CD4-positive, alpha-beta T cell treated with Interferon gamma for 1 hour (primary cell): ENCODE measurements around the gene MAST4.

Experiments
- DNase-seq: peaks from one replicate; pipeline ENCODE4 v3.0.0-alpha.2; 2020

Gene MAST4

DNA sequence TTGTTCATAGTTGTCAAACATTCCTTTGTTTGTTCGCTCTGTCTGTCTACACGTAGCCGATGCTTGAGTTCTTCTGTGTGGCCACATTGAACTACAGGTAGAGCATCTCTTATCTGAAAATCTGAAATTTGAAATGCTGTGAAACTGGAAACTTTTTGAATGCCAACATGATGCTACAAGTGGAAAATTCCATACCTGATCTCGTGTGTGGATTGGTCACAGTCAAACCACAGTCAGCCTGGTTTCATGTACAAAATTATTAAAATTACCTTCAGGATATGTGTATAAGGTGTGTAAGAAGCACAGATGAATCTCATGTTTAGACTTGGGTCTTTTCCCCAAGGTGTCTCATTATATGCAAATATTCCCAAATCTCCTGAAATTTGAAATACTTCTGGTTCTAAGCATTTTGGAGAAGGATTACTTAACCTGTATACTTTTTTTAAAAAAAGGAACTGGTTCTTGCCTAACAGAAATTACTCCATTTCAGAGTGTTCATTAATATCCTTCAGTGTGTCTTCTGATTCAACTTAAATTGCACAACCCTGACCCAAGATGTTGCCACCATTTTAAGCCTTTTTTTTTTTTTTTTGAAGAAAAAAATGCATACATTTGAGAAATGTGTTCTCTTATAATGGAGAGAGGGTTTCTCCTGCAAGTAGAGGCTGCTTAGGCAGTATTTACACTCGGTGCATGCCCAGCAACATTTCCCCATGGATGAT, 254.3 kb downstream of the MAST4 start:
- DNase-seq, result no peak

DNA sequence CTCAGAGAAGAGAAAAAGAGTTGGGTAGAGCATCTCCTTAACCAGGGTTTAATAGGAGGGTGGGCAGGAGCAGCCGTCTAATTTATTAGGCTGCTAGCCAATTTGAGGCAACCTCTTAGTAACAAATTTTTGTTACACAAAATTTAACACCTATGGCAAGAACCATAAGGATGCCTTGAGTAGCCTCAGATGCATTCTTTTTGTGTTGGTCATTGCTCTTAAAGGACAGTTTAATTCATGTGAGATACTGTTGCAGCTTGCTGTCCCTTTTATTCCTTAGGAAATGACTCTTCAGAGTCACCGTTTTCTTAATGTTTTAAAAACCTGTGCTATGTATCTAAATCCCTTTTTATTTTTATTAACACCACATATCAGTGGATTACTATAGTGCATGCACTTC, 255.1 kb downstream of the MAST4 start:
- no peak for DNase-seq

DNA sequence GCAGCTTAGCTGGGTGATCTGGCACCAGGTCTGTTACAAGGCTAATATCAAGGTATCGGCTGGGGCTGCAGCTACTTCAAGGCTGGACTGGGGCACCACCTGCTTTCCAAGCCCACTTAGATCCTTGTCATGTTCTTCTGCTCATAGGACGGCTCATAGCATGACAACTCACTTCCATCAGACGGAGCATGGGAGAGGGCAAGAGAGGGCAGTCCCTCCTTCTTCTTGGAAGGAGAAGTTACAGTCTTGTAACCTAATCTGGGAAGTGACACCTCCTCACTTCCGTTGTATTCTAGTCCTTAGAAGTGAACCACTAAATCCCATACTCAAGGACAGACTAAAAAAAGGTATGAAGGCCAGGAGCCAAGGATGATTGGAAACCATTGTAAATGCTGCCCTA, 258.2 kb downstream of the MAST4 start:
- no peak for DNase-seq

DNA sequence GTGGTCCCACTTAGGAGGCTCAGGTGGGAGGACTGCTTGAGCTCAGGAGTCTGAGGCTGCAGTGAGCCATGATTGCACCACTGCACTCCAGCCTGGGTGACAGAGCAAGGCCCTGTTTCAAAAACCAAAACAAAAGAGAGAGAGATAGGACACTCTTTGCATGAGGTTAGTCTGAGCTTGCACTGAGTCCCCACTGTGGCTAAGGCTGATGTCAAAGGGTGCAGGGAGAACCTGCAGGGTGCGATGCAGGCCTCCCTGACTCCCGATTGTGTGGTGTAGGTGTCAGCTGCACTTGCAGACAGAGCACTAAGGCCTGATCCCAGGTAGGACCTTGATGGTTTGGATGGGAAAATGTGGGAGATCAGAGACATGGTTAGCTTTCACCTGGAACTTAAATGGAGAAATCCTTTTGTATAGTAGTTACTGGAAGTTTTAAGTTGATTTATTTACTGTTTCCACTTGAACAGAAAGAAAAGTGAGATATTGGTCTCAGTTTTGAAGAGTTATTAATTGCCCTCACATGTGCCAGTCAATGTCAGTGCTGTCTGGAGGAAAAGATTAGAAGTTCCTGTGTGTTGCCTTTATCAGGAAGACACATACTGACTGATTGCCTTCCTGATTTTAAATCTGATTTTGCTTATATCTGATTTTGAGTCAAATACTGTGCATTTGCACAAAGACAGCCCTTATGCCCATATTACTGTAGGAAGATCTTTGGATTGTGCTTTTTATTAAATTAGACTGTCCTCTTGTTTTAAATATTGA, 260.0 kb downstream of the MAST4 start:
- no peak for DNase-seq

DNA sequence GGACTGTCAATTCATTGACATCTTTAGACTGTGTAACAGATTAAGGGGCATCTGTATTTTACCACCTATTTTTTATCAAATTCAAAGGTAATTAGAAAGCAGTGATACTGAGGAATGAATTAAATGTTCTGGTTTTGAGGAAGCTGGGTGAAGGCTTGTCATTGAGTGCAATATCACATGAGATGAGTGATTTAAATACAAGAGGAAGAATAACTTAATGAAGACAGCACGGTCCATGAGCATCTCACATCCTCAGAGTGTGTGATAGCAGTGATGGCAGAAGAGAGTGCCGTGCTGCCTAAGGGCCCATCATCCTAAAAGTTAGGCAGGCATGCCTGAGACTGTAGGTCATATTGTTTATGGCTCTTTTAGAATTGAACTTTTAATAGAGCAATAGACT, 263.3 kb downstream of the MAST4 start:
- DNase-seq, result no peak

DNA sequence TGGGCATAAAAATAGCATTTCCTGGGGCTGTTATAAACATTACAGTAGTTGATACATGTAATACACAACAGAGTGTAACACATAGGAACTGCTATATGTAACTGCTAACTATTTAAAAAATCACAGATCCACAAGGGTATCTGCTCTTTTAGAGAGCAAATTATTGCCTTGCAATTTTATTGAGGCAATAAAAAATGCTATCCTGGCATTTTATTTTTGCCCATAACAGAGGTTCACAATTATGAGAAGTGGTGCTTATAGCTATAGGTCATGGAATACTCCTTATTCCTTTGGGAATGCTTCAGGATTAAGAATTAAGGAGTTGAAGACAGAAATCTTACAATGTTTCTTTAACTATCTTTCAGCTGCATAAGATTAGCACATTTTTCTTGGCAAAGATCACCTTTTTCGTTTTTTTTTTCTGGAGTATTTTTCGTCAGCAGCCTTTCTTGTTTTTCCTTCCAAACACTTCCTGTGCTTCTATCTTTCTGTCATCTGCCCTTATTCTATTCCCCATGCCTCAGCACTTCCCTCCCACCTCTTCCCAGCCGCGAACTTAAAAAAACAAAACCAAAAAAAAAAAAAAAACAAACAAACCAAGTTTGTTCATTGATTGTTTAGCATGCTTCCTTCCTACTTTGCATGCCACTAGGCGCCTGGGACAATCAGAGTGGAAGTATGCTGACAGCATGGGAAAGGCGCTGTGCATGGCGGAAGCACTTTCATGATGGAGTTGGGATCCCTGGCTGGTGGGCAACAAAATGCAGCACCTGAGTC, 264.2 kb downstream of the MAST4 start:
- DNase-seq, result no peak

DNA sequence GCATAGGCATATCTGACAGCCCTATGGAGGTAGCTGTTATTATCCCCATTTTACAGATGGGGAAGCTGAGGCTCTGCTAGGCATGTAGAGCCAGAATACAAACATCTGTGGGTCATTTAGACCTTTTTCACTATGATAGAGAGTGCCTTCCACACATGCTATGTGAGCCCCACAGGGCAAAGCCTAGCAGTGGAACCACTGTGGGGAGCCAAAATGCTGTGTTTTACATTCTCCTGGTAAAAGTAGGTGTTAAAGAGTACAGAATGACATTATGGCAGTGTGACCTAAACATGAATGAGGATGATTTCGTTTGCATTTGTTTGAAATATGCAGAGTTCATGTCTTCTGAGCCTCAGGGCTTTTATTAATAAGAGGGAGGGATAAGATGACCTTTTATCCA, 265.2 kb downstream of the MAST4 start:
- no peak for DNase-seq

DNA sequence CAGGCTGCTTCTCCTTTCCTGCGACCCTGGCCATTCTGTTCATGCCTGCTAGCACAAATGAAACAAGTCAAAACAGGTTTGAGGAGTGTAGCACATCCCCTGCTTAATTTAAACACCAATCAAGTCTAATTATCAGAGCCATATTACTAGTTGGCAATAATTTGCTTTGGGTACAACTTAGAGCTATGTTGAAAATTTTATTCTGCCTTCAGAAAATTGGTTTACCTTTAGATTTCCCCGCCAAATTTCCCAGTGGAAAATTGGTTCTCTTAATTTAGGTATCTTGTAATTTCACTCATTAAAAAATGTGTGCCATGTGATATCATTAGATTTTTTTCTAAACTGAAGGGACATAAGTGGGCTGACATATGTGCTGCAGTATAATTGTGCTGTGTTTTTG, 265.8 kb downstream of the MAST4 start:
- no peak for DNase-seq

DNA sequence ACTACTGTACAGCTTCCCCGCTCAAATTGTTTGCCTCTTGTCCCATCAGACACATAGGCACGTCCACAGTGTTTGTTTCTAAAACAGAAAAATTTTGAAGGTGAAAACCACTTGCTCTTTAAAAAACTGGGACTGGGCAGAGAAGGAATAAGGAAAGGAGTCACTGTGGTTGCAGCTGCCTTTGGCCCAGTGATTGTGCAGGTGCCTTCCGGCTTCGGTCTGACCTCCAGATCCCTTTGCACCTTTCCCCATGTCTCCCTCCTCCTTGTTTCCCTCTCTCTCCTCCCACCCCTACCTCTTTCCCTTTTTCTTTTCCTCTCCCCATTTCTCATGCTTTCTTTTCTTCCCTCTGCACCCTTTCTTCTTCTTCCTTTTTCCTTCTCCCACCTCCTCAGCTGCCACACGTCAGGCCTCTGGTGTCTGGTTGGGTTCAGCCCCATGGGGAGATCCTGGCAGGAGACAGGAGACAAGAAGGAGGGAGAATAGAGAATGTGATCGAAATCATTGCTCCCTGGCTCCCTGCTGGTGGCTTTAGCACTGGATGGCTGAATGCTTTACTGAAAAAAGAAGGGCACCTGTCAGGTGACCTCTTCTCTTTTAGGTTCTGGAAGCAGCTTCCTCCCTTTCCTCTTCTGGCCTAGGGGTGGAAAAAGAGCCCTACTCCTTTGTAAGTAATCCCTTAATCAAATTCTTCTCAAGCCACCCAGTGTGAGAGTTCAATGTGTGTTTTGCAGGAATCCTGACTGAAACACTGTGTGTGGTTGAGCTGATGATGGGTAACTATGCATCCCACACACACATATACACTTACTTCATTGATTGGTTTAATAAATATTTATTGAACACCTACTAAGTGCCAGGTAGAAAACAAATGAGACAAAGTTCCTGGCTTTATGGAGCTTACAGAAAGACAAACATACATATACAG, 267.3 kb downstream of the MAST4 start:
- DNase-seq, result no peak

DNA sequence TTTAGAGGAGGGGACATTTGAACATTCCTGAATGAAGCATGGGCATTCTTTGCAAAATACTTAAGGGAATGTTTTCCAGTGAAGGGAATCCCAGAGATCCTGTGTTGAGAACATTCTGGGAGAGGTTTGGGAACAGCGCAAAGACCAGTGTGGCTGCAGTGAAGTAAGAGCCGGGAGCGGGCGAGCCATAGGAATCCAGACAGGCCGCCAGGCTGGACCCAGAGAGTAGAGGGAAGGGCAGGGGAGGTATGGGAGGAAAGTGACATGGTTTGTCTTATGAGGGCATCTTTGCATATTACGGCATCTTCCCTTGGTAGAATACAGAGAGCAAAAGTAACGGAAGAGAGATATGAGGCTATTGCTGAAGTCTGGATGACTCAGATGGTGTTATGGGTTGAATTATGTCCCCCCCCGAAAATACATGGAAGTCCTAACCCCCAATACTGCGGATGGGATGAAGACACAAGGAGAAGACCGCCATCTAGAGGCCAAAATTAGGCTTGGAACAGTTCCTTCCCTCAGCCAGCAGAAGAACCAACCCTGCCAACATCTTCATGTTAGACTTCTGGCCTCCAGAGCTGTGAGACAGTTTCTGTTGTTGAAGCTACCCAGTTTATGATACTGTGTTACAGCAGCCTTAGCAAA, 268.2 kb downstream of the MAST4 start:
- DNase-seq, result no peak

DNA sequence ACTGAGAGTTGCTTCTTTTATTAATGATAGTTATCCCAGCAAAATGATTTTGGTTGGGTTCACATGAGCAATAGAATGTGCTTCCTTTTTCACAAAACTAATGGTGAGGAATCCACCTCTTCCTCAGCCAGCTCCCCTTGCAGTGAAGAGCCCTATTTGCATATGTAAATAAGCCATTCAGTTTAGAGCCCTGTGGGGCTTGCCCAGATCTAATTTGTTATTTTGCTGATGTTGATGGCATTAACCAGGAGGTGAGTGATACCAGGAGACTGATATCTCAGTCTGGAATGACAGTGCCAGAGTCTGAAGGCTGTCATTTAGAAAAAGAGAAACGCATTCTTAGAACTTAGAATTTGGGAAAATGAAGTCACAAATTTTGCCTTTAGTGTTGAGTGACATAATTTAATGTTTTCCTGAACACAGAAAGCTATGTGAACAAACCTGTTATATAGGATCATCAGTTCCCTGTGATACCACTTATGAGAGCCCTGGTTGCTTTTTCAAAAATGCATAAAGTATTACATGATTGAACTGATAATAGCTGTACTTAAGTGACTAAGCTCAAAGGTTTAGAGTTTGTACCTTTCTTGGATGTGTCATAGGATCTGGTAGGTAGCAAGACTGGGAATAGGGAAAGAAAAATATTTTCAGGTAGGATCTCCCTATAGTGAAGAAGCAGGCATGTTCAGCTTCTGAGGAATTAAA, 271.6 kb downstream of the MAST4 start:
- DNase-seq, result no peak

DNA sequence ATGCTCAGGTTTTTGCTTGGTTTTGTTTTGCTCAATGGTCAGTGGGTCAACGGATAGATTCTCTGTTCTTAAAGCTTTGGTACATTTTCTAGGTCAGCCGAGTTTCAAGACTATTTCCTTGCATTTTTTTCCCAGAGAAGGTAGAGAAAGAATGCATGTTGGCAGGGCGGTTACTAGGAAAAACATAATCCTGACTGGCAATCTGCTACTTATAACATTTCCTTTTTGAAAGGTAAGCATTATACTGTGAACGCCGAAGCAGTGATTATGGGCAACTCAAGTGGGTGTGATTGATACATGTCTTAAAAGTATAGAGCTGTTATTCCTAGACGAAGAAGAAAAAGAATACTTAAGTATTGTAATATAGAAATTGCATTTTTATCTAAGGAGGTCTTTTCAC, 273.2 kb downstream of the MAST4 start:
- DNase-seq, result no peak

DNA sequence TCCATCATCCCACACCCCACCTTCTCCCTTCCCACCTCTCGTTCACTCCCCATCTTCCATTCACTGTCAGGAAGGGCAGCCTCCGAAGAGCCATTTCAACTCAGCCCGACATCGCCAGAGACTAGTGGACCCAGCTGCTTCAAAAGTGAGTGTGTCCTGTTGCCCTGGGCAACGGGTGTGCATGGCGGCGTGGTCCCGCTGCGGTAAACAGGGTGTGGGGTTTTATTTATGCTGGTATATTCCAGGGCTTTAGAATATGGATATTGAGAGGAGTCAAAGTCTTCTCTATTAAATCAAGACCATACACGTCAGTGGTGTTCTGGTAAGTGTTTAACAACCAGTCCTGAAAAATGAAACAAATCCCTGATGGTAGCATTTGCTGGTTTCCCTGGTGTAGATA, 274.5 kb downstream of the MAST4 start:
- no peak for DNase-seq

DNA sequence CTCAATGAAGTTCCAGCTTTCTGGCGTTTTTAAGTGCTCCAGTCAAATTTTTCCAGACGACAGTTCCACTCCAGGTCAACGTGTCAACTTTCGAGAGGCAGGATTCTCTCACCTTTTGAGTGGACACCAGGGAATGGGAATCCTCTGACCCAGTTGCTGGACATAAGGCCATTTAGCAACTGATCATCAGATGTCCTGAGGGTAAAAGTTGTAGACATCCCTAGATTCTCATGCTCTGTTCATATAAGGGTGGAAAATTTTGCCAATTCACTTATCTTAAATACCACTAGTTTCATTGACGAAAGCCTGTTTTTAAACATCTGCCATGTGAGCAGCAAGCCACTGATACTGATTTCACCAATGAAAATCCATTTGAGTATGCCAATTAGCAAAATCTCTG, 275.5 kb downstream of the MAST4 start:
- DNase-seq, result no peak

DNA sequence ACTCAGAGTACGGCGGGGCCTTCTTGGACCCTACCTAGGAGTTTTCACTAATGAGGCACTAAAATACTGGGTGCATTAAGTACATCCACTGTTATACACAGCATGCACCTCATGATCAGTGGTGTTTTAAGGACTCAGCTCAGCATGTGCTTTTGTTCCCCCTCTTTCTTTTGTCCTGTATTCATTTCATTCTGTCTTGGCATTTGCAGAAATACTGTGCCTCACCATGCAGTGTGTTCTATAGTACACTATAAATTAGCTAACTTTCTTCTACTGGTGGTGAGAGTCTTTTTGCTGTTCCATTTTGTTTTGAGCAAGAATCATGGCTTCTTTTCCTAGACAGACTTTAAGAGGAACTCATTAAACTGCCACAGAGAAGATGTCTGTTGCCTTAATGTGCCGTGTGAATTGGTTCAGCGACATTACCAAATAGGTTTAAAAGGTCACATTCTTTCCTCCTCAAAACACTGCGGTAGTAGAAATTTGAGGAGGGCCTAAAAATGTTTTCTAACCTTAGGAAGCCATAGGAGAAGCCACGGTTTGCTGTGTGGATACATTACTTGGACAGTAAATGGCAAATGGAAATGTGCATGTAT, 276.6 kb downstream of the MAST4 start:
- no peak for DNase-seq

DNA sequence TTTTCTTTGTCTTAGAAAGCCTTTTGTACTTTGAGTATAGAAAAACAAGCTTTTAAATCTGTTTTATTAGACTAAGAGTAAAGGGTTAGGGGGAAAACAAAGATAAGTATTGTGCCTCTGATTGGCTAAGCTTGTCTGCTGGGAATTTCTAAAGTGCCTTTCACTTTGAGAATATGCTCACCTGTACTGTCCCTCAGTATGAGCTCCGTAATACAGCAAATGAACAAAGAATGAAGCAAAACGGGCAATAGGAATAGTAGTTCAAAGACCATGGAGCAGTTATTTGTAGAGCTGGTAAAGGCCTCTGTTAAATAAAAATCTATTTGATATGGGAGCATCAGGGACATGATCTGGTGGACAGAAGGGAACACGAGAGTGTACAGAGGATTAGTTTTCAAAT, 277.8 kb downstream of the MAST4 start:
- no peak for DNase-seq

DNA sequence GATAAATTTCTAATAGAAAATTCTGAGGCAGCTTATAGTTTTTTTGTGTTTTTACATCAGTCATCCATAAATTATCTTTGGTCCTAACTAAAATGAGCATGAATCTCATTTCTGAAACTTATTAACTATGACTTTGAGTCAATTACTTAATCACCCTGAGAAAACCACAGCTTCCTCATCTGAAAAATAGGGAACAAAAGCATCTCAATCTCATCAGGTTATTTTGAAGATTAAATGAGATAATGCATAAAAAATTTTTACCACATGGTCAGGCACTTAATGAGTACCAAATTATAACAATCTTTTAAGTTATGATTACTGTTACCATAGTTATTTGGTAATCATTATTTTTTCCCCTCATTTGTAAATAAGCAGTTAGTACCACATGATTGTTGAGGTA, 279.1 kb downstream of the MAST4 start:
- no peak for DNase-seq

DNA sequence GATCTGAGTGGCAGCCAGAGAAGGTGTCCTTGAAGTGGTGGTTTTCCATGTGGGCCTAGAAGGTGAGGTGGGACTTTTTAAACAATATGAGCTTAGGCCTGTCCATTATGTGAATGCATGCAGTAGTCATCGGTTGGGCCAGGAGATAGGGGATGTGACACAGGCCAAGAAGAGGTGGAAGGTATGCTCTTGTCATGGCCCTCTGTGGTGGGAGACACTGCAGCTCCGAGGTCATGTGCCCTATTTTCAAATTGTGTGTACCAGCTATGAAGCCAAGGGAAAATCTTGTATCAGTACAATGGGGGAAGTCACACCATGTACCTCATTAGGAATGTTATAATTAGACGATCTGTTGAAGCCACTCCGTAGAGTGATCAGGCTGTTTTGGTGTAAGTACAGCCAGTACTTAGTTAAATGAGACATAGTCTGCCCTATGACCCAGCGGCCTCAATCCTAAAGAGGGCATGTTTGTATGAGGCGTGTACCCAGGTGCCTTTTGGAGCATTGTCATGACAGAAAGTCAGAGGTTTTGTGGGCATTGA, 280.1 kb downstream of the MAST4 start:
- no peak for DNase-seq

DNA sequence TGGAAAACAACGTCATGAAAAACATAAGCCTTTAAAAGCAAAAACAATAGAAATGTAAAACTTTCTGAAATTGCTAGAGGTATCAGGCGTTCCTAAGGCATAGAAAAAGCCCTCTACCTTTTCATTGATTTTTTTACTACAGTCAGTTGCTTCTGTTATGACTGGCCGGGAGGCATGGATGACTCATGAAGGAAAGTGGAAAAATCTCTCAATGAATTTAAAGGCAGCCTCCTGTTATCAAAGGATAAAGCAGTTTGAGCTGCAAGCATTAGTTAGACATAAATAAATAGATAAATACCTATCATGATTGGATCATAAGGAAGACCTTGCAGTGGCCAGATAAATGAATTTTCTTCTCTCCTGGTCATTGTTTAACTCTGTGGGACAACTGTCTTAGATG, 281.6 kb downstream of the MAST4 start:
- no peak for DNase-seq

DNA sequence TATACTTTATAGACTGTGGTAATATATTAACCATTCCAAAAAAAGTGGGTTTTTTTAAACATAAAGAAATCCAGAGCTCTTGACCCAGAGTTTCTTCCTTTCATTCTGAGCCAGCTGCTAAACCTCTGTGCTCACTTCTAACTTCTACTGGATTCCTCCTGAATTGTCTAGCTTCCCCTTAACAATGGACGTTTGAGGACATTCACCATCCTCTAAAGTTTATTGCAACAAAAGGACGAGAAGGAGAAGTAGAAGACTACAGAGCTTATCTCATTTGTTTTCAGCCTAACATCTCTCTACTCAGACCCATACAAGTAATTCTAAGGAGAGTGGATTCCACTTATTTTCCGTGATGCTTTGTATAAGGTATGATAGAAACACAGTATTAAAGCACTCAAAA, 284.2 kb downstream of the MAST4 start:
- no peak for DNase-seq
